GM21723 (cell line): ENCODE measurements around the gene PPP4R3A.
"Not testable (repeated sequence)": the region's sequence is repeated elsewhere in the genome, so short reads cannot be mapped to it uniquely, and the experiment has no call there.

Experiments
- ATAC-seq: cut with Tn5 transposase; IDR thresholded peaks from one replicate; pipeline ENCODE4 v1.9.1; 2021; ENCODE audit warnings: mild to moderate bottlenecking, moderate library complexity; ENCODE audit not compliant: unreplicated experiment

PPP4R3A gene

GRCh38 chr14:91444335-91445020, 65.6 kb downstream of the PPP4R3A start:
- ATAC-seq: no peak

- no peak for ATAC-seq
Measured at GRCh38 chr14:91439345-91439744, 70.8 kb downstream of the PPP4R3A start.

- ATAC-seq: no peak
Measured at GRCh38 chr14:91438845-91439244, 71.3 kb downstream of the PPP4R3A start.

GRCh38 chr14:91436266-91436665, 73.8 kb downstream of the PPP4R3A start:
- not testable (repeated sequence) for ATAC-seq

GRCh38 chr14:91429385-91429784, 80.7 kb downstream of the PPP4R3A start:
- no peak for ATAC-seq

- ATAC-seq: not testable (repeated sequence)
Measured at GRCh38 chr14:91428931-91429330, 81.2 kb downstream of the PPP4R3A start.

- not testable (repeated sequence) for ATAC-seq
Measured at GRCh38 chr14:91425531-91425944, 84.6 kb downstream of the PPP4R3A start.

- ATAC-seq: no peak
Measured at GRCh38 chr14:91424813-91425530, 85.1 kb downstream of the PPP4R3A start.

GRCh38 chr14:91420686-91421085, 89.4 kb downstream of the PPP4R3A start:
- no peak for ATAC-seq

GRCh38 chr14:91419451-91419850, 90.7 kb downstream of the PPP4R3A start:
- no peak for ATAC-seq

- no peak for ATAC-seq
Measured at GRCh38 chr14:91419044-91419397, 91.1 kb downstream of the PPP4R3A start.

- ATAC-seq: peak; percentile 23
Measured at GRCh38 chr14:91418387-91419043, 91.6 kb downstream of the PPP4R3A start.

- peak; percentile 32 for ATAC-seq
Measured at GRCh38 chr14:91417983-91418386, 92.1 kb downstream of the PPP4R3A start.

- peak; percentile 51 for ATAC-seq
Measured at GRCh38 chr14:91417120-91417982, 92.8 kb downstream of the PPP4R3A start, which contains the start of gene CCDC88C. Gene CCDC88C, minus strand, starts transcription at chr14:91417820. Its CDS starts 130 bp downstream, at chr14:91417690.

- ATAC-seq: no peak
Measured at GRCh38 chr14:91416744-91417119, 93.4 kb downstream of the PPP4R3A start.

GRCh38 chr14:91415794-91416743, 94.0 kb downstream of the PPP4R3A start:
- ATAC-seq: peak; percentile 58

- no peak for ATAC-seq
Measured at GRCh38 chr14:91414475-91414833, 95.7 kb downstream of the PPP4R3A start.

GRCh38 chr14:91413547-91414474, 96.3 kb downstream of the PPP4R3A start:
- ATAC-seq: no peak

GRCh38 chr14:91412939-91413338, 97.2 kb downstream of the PPP4R3A start:
- no peak for ATAC-seq
